Natural killer cell (primary cell): ENCODE data around the gene PANK4. TPM values are rescaled to one million over a fixed set of nuclear protein-coding genes. Genes with fewer than 3 reads are reported as not detected.

Experiments
- ATAC-seq, 3 donors: fragments of 150-1000 bp in 2 of 3; fragments of 200-7000 bp in 1 of 3; cut with Tn5 transposase; 1 replicate in 1 of 3; 2 replicates in 2 of 3; pipeline ENCODE4 v1.10.0; 2021; ENCODE audit warnings: mild to moderate bottlenecking in 2 of 3, moderate library complexity in 2 of 3
- DNase-seq, 2 donors: peaks; one replicate each; pipeline versions ENCODE4 v3.0.0 to v3.0.0-alpha.2; 2013 to 2021; ENCODE audit warnings: mixed read lengths in 1 of 2
- H3K27ac ChIP-seq: one replicate; pipeline ENCODE4 v1.5.1; 2013; ENCODE audit warnings: mild to moderate bottlenecking, low read length
- H3K27me3 ChIP-seq: one replicate; pipeline ENCODE4 v1.6.1; 2013; ENCODE audit warnings: low read length; ENCODE audit not compliant: control insufficient read depth, insufficient read depth
- H3K36me3 ChIP-seq: one replicate; pipeline ENCODE4 v1.6.1; 2013; ENCODE audit warnings: low read length; ENCODE audit not compliant: control insufficient read depth, insufficient read depth
- H3K4me1 ChIP-seq: one replicate; pipeline ENCODE4 v1.6.1; 2013; ENCODE audit warnings: low read length; ENCODE audit not compliant: control insufficient read depth, insufficient read depth
- H3K4me3 ChIP-seq: one replicate; pipeline ENCODE4 v1.5.1; 2013; ENCODE audit warnings: low read length
- H3K9me3 ChIP-seq: one replicate; pipeline ENCODE4 v1.6.1; 2013; ENCODE audit warnings: low read length; ENCODE audit not compliant: control insufficient read depth, insufficient read depth
- H3K27ac Mint-ChIP-seq, 2 donors: one replicate each; pipeline ENCODE4 v1.8.0; 2022; ENCODE audit warnings: mild to moderate bottlenecking in 2 of 2, mixed read lengths in 2 of 2, moderate library complexity in 1 of 2
- H3K27me3 Mint-ChIP-seq, 2 donors: one replicate each; pipeline ENCODE4 v1.8.0; 2022; ENCODE audit warnings: low read depth in 2 of 2, mixed read lengths in 2 of 2
- H3K36me3 Mint-ChIP-seq: one replicate; pipeline ENCODE4 v1.8.0; 2022; ENCODE audit warnings: mixed read lengths
- H3K4me1 Mint-ChIP-seq, 2 donors: one replicate each; pipeline ENCODE4 v1.8.0; 2022; ENCODE audit warnings: mixed read lengths in 2 of 2
- H3K4me3 Mint-ChIP-seq: one replicate; pipeline ENCODE4 v1.8.0; 2022; ENCODE audit warnings: mild to moderate bottlenecking, moderate library complexity, mixed read lengths
- H3K9me3 Mint-ChIP-seq, 2 donors: one replicate each; pipeline ENCODE4 v1.8.0; 2022; ENCODE audit warnings: mixed read lengths in 2 of 2
- CTCF ChIP-seq: fragments of 200-600 bp; IDR thresholded peaks from one replicate; pipeline ENCODE4 v1.8.0; 2022; ENCODE audit warnings: antibody characterized with exemption
- WGBS: methylation state at CpG from one replicate; pipeline ENCODE4 v1.1.7; 2013; ENCODE audit warnings: missing lambda C conversion rate; ENCODE audit not compliant: insufficient coverage; 5-methylcytosine and 5-hydroxymethylcytosine counted together
- intact Hi-C: fragments of 100-400 bp; cut with micrococcal nuclease; formaldehyde crosslinking; loops from one replicate; pipeline ENCODE4 v1.14.2; 2022
- total RNA-seq, 4 donors: library from RNA; stranded (reverse); fragments of 120-200 nt in 1 of 4; gene quantifications; one replicate each; pipeline versions ENCODE4 v1.2.3 to v1.2.4, GENCODE V29; 2013 to 2022

The PANK4 gene
- total RNA-seq, 3 donors from 2014 or later (not counting 1 experiment from before 2014, with no cell fraction given), result 48.2 to 75.7 (median 61.8) TPM

- Mint-ChIP-seq H3K27ac (no peak overlapping the region), H3K4me3 (no peak overlapping the region), H3K27me3 (no peaks in the 10 kb centered on the region), H3K36me3 (no peaks in the 10 kb centered on the region), H3K4me1 (peaks cover 0 to 16% of the 10 kb centered on the region in 2 donors), H3K9me3 (no peaks in the 10 kb centered on the region)
- H3K27me3 ChIP-seq, result no peaks in the 10 kb centered on the region
- H3K4me1 ChIP-seq, result peaks cover 20% of the 10 kb centered on the region
- H3K9me3 ChIP-seq, result no peaks in the 10 kb centered on the region
- no peak for TF ChIP-seq CTCF
- no peaks in the 10 kb centered on the region for H3K36me3 ChIP-seq
- WGBS, result 68% methylated on average over 7 of the region's 7 CpGs
- DNase-seq, result no peak
- H3K27ac ChIP-seq, result no peak overlapping the region
- no peak for ATAC-seq
- intact Hi-C loops, result no loop called here
- no peak overlapping the region for H3K4me3 ChIP-seq
Measured at GRCh38 chr1:2471159-2471471, 55.3 kb downstream of the PANK4 start.

- no peaks in the 10 kb centered on the region for H3K9me3 ChIP-seq
- Mint-ChIP-seq H3K27ac (no peak overlapping the region), H3K27me3 (no peaks in the 10 kb centered on the region), H3K4me3 (no peak overlapping the region), H3K36me3 (no peaks in the 10 kb centered on the region), H3K4me1 (peaks cover 0 to 16% of the 10 kb centered on the region in 2 donors), H3K9me3 (no peaks in the 10 kb centered on the region)
- no peak for DNase-seq
- no peak overlapping the region for H3K4me3 ChIP-seq
- no peaks in the 10 kb centered on the region for H3K27me3 ChIP-seq
- no peak for TF ChIP-seq CTCF
- ATAC-seq, result no peak
- intact Hi-C loops, result no loop called here
- H3K36me3 ChIP-seq, result no peaks in the 10 kb centered on the region
- no peak overlapping the region for H3K27ac ChIP-seq
- peaks cover 26% of the 10 kb centered on the region for H3K4me1 ChIP-seq
- 42% methylated on average over 27 of the region's 27 CpGs for WGBS
Measured at GRCh38 chr1:2470290-2471158, 55.9 kb downstream of the PANK4 start.

- no peak overlapping the region for H3K4me3 Mint-ChIP-seq
- intact Hi-C loops, result no loop called here
- H3K27me3 Mint-ChIP-seq, result no peaks in the 10 kb centered on the region
- H3K9me3 ChIP-seq, result no peaks in the 10 kb centered on the region
- H3K9me3 Mint-ChIP-seq, result no peaks in the 10 kb centered on the region
- WGBS, result 75% methylated on average over 25 of the region's 25 CpGs
- no peaks in the 10 kb centered on the region for H3K36me3 ChIP-seq
- no peaks in the 10 kb centered on the region for H3K36me3 Mint-ChIP-seq
- TF ChIP-seq CTCF, result no peak
- peaks cover 0 to 18% of the 10 kb centered on the region in 2 donors for H3K4me1 Mint-ChIP-seq
- ATAC-seq, result no peak
- no peak overlapping the region for H3K27ac ChIP-seq
- H3K27me3 ChIP-seq, result no peaks in the 10 kb centered on the region
- DNase-seq, result no peak
- H3K4me1 ChIP-seq, result peaks cover 34% of the 10 kb centered on the region
- no peak overlapping the region for H3K27ac Mint-ChIP-seq
- no peak overlapping the region for H3K4me3 ChIP-seq
Measured at GRCh38 chr1:2469103-2469940, 57.1 kb downstream of the PANK4 start.
